Activated CD8-positive, alpha-beta memory T cell treated with anti-CD3 and anti-CD28 coated beads for 24 hours (primary cell): ENCODE results near the gene URGCP.
"Not testable (repeated sequence)": the region's sequence is repeated elsewhere in the genome, so short reads cannot be mapped to it uniquely, and the experiment has no call there.

ENCODE experiments used
- DNase-seq: peaks from one replicate; pipeline ENCODE4 v3.0.0-alpha.2; 2020

Gene URGCP

GRCh38 chr7:43871064-43871463 lies 35.3 kb downstream of the URGCP start:
- DNase-seq = no peak

GRCh38 chr7:43870316-43870715 lies 36.1 kb downstream of the URGCP start:
- DNase-seq = no peak

- DNase-seq = no peak
Observed at GRCh38 chr7:43869867-43870240, 36.5 kb downstream of the URGCP start.

- DNase-seq = peak; percentile 98
Observed at GRCh38 chr7:43869006-43869866, 37.2 kb downstream of the URGCP start, which contains the start of gene MRPS24. TSS of gene MRPS24 (minus strand) at chr7:43869517. CDS start at chr7:43869495, 22 bp downstream.

GRCh38 chr7:43868681-43869005 lies 37.8 kb downstream of the URGCP start:
- no peak for DNase-seq

- DNase-seq = no peak
Observed at GRCh38 chr7:43868181-43868580, 38.2 kb downstream of the URGCP start.

- no peak for DNase-seq
Observed at GRCh38 chr7:43865277-43865676, 41.1 kb downstream of the URGCP start.

- DNase-seq = no peak
Observed at GRCh38 chr7:43864126-43864525, 42.3 kb downstream of the URGCP start.

GRCh38 chr7:43856996-43857395 lies 49.4 kb downstream of the URGCP start:
- no peak for DNase-seq

GRCh38 chr7:43856316-43856715 lies 50.1 kb downstream of the URGCP start:
- no peak for DNase-seq

- DNase-seq = no peak
Observed at GRCh38 chr7:43855176-43855575, 51.2 kb downstream of the URGCP start.

GRCh38 chr7:43851805-43852204 lies 54.6 kb downstream of the URGCP start:
- DNase-seq = no peak

GRCh38 chr7:43850348-43851116 lies 55.9 kb downstream of the URGCP start:
- DNase-seq = no peak

- DNase-seq = no peak
Observed at GRCh38 chr7:43849047-43849446, 57.3 kb downstream of the URGCP start.

GRCh38 chr7:43847496-43847895 lies 58.9 kb downstream of the URGCP start:
- DNase-seq = no peak

- no peak for DNase-seq
Observed at GRCh38 chr7:43844662-43845061, 61.7 kb downstream of the URGCP start.

GRCh38 chr7:43844257-43844656 lies 62.1 kb downstream of the URGCP start:
- no peak for DNase-seq

- DNase-seq = no peak
Observed at GRCh38 chr7:43843296-43843695, 63.1 kb downstream of the URGCP start.

GRCh38 chr7:43838201-43838658 lies 68.2 kb downstream of the URGCP start:
- no peak for DNase-seq

- peak; percentile 83 for DNase-seq
Observed at GRCh38 chr7:43834463-43835251, 71.7 kb downstream of the URGCP start.

- DNase-seq = not testable (repeated sequence)
Observed at GRCh38 chr7:43830917-43831316, 75.5 kb downstream of the URGCP start.
